ENCODE results near the gene TMUB2. TPM values are rescaled to one million over a fixed set of nuclear protein-coding genes. Genes with fewer than 3 reads are reported as not detected.

The TMUB2 gene
- total and polyA plus RNA-seq, 2 donors, result 20.2 to 48.7 TPM

DNA sequence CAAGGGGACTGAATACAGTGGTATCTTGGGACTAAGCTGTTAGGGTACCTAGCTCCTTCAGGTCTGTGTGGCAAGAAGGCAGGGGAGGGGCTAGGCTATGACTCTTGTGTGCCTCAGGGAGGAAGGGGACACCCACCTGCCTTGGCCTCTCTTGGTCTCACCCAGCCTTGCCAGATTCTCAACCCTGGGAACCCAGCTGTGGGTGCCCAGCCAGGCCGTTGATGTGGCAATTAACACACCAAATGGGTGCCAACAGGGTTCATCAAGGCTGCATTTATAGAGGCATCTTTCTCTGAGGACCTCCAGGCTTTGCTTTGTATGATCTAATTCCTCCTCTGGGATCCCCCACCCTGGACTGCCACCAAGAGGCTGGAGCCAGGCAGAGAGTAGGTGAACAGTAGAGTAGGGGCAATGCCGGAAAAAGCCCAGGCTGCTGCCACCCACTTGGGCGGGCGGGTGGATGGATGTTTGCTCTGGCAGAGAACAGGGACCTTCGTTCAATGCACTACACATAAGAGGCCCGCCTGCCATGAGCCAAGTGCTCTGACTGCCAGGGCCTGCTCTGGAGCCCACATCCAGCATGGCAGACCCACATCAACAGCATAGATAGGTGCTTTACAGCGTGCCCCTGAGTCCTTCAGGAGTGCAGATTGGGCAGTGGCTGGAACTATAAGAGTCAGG, 19.5 kb upstream of the TMUB2 start:
- Histone ChIP-seq H3K4me1 (ENCODE audit: insufficient read depth) (no peaks in the 10 kb centered on the region), H3K36me3 (ENCODE audit: insufficient read depth) (no peaks in the 10 kb centered on the region), H3K4me3 (ENCODE audit: low read depth, low read length) (no peak overlapping the region), H3K27ac (ENCODE audit: low read depth) (no peak overlapping the region)
- DNase-seq (ENCODE audit: extremely low spot score), result no peak
- WGBS, result 91% methylated on average over 7 of the region's 7 CpGs

DNA sequence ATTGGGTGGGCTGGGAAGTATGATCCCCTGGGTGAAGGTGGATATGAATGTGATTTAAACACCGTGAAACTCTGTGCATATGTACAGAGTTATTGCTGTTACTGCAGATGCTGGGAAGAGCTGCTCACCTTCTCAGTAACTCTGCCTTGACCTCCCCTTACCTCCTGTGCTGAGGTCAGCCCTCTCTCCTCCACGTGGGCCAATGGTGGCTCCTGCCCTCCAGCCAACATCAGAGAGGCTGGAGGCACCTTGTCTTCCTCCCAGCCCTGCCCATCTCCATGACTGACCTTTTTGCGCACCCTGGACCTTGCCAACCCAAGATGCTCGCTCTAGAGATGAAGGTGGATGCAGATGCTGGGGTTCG, 16.7 kb upstream of the TMUB2 start:
- no peak overlapping the region for H3K4me3 ChIP-seq (ENCODE audit: low read depth, low read length)
- no peaks in the 10 kb centered on the region for H3K4me1 ChIP-seq (ENCODE audit: insufficient read depth)
- DNase-seq (ENCODE audit: extremely low spot score), result no peak
- WGBS, result 30% methylated on average over 5 of the region's 5 CpGs
- no peaks in the 10 kb centered on the region for H3K36me3 ChIP-seq (ENCODE audit: insufficient read depth)
- no peak overlapping the region for H3K27ac ChIP-seq (ENCODE audit: low read depth)

DNA sequence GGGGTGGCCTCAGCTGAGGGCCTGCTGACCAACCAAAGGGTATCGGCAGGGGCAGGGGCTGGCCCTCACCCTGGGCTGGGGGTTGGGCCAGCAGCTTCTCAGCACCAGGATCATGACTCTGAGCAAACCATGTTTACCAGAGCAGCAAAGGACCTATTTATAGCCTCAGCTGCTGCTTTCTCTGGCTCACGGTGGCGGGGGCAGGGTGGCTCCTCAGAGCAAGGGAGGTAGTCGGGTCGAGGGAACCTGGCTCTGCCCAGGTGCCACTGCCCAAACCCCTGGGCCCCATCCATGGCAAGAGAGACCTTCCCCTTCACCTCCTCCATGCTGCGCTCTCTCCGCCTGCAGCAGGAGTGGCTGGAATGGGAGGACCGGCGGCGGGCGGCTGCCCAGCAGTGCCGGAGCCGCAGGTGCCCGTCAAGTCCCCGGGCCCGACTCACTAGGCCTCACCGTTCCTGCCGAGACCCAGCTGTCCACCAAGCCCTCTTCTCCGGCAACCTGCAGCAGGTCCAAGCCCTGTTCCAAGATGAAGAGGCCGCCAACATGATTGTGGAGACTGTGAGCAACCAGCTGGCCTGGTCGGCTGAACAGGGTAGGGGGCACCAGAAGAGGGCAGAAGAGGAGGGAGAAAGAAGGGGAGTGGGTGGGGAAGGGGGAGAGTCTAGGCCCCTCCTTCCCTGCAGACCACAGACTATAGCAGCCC, 16.1 kb upstream of the TMUB2 start, which contains the start of gene ASB16:
TSS of gene ASB16 (plus strand) at position 206 of the 703 bp plus-strand sequence. CDS start at position 292, 86 bp downstream.
- H3K36me3 ChIP-seq (ENCODE audit: insufficient read depth), result no peaks in the 10 kb centered on the region
- no peak for DNase-seq (ENCODE audit: extremely low spot score)
- no peaks in the 10 kb centered on the region for H3K4me1 ChIP-seq (ENCODE audit: insufficient read depth)
- no peak within 1 kb of the TSS for H3K27ac ChIP-seq (ENCODE audit: low read depth)
- H3K4me3 ChIP-seq (ENCODE audit: low read depth, low read length), result no peak within 1 kb of the TSS
- 12% methylated on average over 21 of the region's 21 CpGs for WGBS

DNA sequence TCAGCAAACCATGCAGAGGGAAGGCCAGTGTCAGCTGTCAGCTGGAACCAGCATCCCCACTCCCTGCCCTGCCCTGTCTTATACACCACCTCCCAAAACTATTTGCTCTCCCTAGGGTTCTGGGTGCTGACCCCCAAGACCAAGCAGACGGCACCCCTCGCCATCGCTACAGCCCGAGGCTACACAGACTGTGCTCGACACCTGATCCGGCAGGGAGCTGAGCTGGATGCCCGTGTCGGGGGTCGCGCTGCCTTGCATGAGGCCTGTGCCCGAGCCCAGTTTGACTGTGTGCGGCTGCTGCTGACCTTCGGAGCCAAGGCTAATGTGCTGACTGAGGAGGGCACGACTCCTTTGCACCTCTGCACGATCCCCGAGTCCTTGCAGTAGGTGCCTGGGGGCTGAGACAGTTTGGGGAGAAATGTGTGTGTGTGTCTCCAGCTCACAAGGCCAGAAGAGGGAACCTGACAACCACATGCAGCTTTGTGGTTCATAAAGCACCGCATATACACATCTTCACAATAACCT, 14.8 kb upstream of the TMUB2 start:
- H3K36me3 ChIP-seq (ENCODE audit: insufficient read depth), result no peaks in the 10 kb centered on the region
- no peaks in the 10 kb centered on the region for H3K4me1 ChIP-seq (ENCODE audit: insufficient read depth)
- H3K4me3 ChIP-seq (ENCODE audit: low read depth, low read length), result no peak overlapping the region
- no peak overlapping the region for H3K27ac ChIP-seq (ENCODE audit: low read depth)
- no peak for DNase-seq (ENCODE audit: extremely low spot score)
- WGBS, result 83% methylated on average over 17 of the region's 17 CpGs

DNA sequence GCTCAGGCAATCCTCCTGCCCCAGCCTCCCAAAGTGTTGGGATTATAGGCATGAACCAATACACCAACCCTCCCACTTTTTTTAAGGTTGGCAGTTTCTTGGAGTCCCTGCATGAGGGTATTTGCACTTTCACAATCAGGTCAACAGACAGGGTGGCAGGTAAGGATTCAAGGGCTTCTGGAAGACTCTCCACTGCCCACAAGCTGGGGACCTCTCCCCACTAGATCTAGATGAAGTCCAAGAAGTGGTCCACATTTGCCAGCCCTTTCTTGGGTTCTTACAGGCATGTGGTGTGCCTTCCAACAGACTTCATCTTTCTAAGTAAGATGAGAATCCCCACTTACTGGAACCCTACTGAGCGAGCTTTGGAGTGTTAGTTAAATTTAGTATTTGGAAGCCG, 12.3 kb upstream of the TMUB2 start:
- WGBS, result 97% methylated on average over 2 of the region's 2 CpGs
- Histone ChIP-seq H3K4me3 (ENCODE audit: low read depth, low read length) (no peak overlapping the region), H3K36me3 (ENCODE audit: insufficient read depth) (no peaks in the 10 kb centered on the region), H3K27ac (ENCODE audit: low read depth) (no peak overlapping the region), H3K4me1 (ENCODE audit: insufficient read depth) (no peaks in the 10 kb centered on the region)
- no peak for DNase-seq (ENCODE audit: extremely low spot score)

DNA sequence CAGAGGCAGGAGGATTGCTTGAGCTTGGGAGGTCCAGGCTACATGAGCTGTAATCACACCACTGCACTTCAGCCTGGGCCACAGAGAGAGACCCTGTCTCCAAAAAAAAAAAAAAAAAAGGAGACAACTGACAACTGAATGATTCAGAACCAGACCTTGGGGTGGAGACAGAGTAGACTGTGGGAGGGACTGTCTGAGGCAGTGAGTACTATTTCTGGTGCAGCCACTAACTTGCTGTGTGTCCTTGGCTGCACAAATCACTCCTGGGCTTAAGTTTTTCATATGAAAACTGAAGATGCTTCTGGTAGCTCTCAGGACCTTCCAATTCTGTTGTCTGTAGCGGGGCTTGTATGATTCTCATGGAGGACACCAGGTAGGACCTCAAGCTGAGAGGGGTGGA, 10.5 kb upstream of the TMUB2 start:
- no peaks in the 10 kb centered on the region for H3K4me1 ChIP-seq (ENCODE audit: insufficient read depth)
- no peak for DNase-seq (ENCODE audit: extremely low spot score)
- H3K4me3 ChIP-seq (ENCODE audit: low read depth, low read length), result no peak overlapping the region
- no peaks in the 10 kb centered on the region for H3K36me3 ChIP-seq (ENCODE audit: insufficient read depth)
- 95% methylated on average over 1 of the region's 1 CpG for WGBS
- no peak overlapping the region for H3K27ac ChIP-seq (ENCODE audit: low read depth)

DNA sequence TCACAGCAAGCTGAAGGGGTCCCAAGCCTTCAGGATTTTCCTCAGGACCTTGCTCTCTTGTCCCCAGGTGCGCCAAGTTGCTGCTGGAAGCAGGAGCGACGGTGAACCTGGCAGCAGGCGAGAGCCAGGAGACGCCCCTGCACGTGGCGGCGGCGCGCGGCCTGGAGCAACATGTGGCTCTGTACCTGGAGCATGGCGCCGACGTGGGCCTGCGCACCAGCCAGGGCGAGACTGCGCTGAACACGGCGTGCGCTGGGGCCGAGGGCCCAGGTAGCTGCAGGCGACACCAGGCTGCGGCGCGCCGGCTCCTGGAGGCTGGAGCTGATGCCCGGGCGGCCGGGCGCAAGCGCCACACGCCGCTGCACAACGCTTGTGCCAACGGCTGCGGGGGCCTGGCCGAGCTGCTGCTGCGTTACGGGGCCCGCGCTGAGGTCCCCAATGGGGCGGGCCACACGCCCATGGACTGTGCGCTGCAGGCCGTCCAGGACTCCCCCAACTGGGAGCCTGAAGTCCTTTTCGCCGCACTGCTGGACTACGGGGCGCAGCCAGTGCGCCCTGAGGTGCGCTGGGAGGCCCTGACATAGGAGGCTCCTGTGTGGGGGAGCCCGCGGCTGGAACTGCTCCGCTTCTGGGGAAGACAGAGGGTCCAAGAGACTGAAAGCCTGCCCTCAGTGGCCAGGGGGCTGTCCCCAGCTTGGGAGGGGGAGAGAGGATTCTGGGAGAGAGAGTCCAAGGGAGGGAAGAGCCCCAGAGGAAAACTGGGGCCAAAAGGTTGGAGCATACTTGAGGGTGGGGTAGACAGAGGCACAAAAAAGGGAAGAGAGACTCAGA, 9.9 kb upstream of the TMUB2 start:
- Histone ChIP-seq H3K36me3 (ENCODE audit: insufficient read depth) (no peaks in the 10 kb centered on the region), H3K4me3 (ENCODE audit: low read depth, low read length) (no peak overlapping the region), H3K4me1 (ENCODE audit: insufficient read depth) (no peaks in the 10 kb centered on the region), H3K27ac (ENCODE audit: low read depth) (no peak overlapping the region)
- DNase-seq (ENCODE audit: extremely low spot score), result no peak
- WGBS, result 91% methylated on average over 54 of the region's 54 CpGs

DNA sequence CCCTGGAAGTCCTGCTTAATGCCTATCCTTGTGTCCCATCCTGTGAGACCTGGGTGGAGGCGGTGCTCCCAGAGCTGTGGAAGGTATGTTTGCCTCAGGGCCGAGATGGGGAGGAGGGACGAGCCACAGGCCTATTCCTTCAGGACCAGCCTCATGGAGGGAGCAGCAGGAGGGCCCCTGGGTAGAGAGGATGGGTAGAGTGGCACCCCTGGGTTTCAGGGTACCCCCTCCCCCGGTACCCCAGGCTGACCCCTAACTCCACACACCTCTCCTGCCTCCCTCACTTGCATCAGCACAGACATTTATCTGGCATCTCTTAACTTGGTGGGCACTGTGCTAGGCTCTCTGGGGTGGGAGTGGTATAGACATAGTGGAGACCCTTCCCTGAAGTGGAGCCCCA, 9.1 kb upstream of the TMUB2 start:
- 94% methylated on average over 4 of the region's 4 CpGs for WGBS
- no peak overlapping the region for H3K27ac ChIP-seq (ENCODE audit: low read depth)
- H3K4me3 ChIP-seq (ENCODE audit: low read depth, low read length), result no peak overlapping the region
- H3K36me3 ChIP-seq (ENCODE audit: insufficient read depth), result peaks cover 2% of the 10 kb centered on the region
- DNase-seq (ENCODE audit: extremely low spot score), result no peak
- H3K4me1 ChIP-seq (ENCODE audit: insufficient read depth), result no peaks in the 10 kb centered on the region

DNA sequence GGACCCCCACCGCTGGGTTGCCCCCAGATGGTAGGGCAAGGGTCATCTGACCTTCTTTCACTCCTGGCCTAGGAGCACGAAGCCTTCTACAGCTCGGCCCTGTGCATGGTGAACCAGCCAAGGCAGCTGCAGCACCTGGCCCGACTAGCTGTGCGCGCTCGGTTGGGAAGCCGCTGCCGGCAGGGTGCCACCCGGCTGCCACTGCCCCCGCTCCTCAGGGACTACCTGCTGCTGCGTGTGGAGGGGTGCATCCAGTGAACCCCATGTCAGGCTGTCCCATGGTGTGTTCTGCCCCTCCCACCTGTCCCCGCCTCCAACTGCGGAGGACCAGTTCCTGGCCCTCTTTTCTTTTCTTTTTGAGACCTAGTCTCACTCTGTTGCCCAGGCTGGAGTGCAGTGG, 8.6 kb upstream of the TMUB2 start:
- Histone ChIP-seq H3K4me3 (ENCODE audit: low read depth, low read length) (no peak overlapping the region), H3K27ac (ENCODE audit: low read depth) (no peak overlapping the region), H3K36me3 (ENCODE audit: insufficient read depth) (peaks cover 2% of the 10 kb centered on the region), H3K4me1 (ENCODE audit: insufficient read depth) (no peaks in the 10 kb centered on the region)
- DNase-seq (ENCODE audit: extremely low spot score), result no peak
- whole genome bisulfite sequencing, result 93% methylated on average over 14 of the region's 14 CpGs

DNA sequence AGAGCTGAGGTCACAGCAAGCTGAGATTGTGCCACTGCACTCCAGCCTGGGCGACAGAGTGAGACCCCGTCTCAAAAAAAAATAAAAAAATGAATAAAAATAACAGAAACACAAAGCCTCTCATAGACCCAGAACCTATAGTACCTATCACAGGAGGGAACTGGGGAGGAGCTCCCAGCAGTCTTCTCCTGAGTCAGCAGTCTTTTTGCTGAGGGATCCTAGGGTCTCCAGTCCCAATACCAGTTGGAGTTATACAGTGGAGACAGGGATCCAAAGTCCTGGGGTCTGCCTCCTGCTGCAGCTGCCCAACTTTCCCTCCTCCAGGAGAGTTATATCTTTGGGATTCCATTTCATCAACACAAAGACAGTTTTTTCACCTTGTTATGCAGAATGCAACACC, 3.7 kb upstream of the TMUB2 start:
- Histone ChIP-seq H3K4me3 (ENCODE audit: low read depth, low read length) (no peak overlapping the region), H3K27ac (ENCODE audit: low read depth) (no peak overlapping the region), H3K4me1 (ENCODE audit: insufficient read depth) (no peaks in the 10 kb centered on the region), H3K36me3 (ENCODE audit: insufficient read depth) (peaks cover 2% of the 10 kb centered on the region)
- no peak for DNase-seq (ENCODE audit: extremely low spot score)
- 89% methylated on average over 2 of the region's 2 CpGs for WGBS

DNA sequence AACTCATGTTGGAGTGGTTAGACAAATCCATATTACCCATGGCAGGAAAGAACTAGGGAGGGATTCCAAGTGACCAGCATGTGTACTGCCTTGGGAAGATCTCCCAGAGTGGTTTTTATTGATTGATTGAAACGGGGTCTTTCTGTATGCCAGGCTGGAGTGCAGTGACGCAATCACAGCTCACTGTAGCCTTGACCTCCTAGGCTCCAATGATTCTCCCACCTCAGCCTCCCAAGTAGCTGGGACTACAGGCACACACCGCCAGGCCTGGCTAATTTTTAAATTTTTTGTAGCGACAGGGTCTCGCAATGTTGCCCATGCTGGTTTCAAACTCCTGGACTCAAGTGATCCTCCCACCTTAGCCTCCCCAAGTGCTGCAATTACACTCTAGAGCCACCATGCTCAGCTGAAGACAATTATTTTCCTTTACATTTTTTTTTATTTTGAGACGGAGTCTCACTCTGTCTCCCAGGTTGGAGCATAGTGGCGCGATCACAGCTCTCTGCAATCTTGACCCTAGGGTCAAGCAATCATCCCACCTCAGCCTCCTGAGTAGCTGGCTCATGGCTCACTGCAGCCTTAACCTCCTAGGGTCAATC, 2.5 kb upstream of the TMUB2 start:
- DNase-seq (ENCODE audit: extremely low spot score), result no peak
- Histone ChIP-seq H3K4me1 (ENCODE audit: insufficient read depth) (no peaks in the 10 kb centered on the region), H3K4me3 (ENCODE audit: low read depth, low read length) (no peak overlapping the region), H3K27ac (ENCODE audit: low read depth) (no peak overlapping the region), H3K36me3 (ENCODE audit: insufficient read depth) (peaks cover 6% of the 10 kb centered on the region)
- 89% methylated on average over 8 of the region's 8 CpGs for WGBS

DNA sequence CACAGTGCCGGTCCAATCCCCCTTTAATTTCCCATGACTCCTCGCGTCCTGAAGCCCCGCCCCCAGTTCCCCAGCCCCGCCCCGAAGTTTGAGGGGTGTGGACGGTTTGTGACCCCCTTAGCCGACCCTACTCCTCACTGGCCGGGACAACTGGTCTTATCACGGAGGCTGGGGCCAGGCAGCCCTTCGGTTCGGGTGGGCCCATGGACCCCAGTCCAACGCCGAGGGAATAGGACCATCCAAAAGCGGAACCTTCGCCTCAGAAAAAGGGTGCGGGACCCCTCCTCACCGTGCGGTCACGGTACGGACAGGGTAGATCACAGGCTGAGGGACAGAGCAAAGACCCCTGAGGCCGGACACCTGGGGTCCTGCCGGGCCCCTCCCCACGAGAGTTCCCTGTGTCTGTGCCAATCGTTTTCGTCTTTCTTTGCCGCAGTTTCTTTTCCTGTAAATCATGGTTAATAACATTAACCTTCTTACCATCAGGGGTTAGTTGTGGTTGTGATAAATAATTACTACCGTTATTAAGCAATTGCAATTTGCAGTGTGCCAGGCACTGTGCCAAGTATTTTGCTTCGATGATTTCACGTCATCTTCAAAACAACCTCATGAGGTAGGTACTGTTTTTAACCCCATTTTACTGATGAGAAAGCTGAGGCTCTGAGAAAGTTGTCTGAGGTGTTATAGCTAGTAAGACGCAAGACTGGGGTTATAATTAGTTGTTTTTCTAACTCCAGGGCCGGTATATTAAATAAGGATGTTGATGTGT, 543 bp downstream of the TMUB2 start:
- Histone ChIP-seq H3K4me1 (ENCODE audit: insufficient read depth) (no peaks in the 10 kb centered on the region), H3K4me3 (ENCODE audit: low read depth, low read length) (peak overlapping the region; percentile 81), H3K27ac (ENCODE audit: low read depth) (peak overlapping the region; percentile 95), H3K36me3 (ENCODE audit: insufficient read depth) (peaks cover 5% of the 10 kb centered on the region)
- 3% methylated on average over 32 of the region's 32 CpGs for WGBS
- no peak for DNase-seq (ENCODE audit: extremely low spot score)

All from urinary bladder (tissue), 4 donors.